ENCODE data around the gene NR3C1. TPM values are rescaled to one million over a fixed set of nuclear protein-coding genes. Genes with fewer than 3 reads are reported as not detected.

Gene NR3C1
- total and polyA plus RNA-seq, 2 of the 13 experiments (the other 11 are each of a cell fraction or from before 2014, with no cell fraction given): 10.0 to 24.3 TPM

DNA sequence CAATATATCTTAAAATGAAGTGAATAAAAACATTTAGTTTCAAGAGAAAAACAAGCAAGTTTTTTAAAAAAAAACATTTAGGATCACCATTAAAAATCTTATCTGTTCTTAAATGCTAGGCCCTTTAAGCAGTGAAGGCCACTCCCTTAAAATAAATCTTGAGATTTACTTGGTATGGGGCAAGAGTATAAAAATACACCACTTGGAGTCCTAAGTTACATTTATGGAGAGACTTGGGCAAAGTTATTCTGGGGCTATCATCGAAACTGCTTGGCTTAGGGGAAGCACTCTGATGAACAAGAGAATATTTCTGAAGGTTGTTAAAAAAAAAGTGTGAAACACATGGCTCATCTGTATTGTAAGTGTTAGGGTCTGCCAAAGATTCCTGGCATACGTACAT, 97.4 kb downstream of the NR3C1 start:
- no peak overlapping the region for H3K9ac ChIP-seq (ENCODE audit: insufficient read depth, low read depth, low read length)
- ChIA-PET POLR2A (no interaction called here), CTCF (ENCODE audit: low intra/inter-chr PET ratio, low total read pairs) (no interaction called here)
- no peak overlapping the region for H3K4me2 ChIP-seq (ENCODE audit: low read depth, low read length)
- in situ Hi-C loops (cut with HindIII; ENCODE audit: extremely low pct_ligation_motif_present, low pct_unique_long_range_greater_than_20kb): no loop called here
- no peaks in the 10 kb centered on the region for H3K9me3 ChIP-seq (ENCODE audit: low read length)
- H2AFZ ChIP-seq (ENCODE audit: low read length): no peak overlapping the region
- no TSS peak for BruUV-seq (replicated peaks)
- no peak overlapping the region for H3K27ac ChIP-seq (ENCODE audit: extremely low read length, insufficient read depth, low read length)
- 100% methylated on average over 2 of the region's 2 CpGs for WGBS (ENCODE audit: low lambda C conversion rate)
- no peaks in the 10 kb centered on the region for H3K79me2 ChIP-seq (ENCODE audit: insufficient read depth, low read length)
- TF ChIP-seq MIER3 (CRISPR knock-in tag; IDR thresholded peaks at IDR 0.05; ENCODE audit: borderline replicate concordance): no peak
- TF ChIP-seq ZSCAN9 (CRISPR knock-in tag; IDR thresholded peaks at IDR 0.05; ENCODE audit: borderline replicate concordance): no peak
- no peak for TF ChIP-seq SPEN (CRISPR knock-in tag; IDR thresholded peaks at IDR 0.05; ENCODE audit: low read depth)
- no peak for TF ChIP-seq ZNF263 (CRISPR knock-in tag; IDR thresholded peaks at IDR 0.05)
- TF ChIP-seq GTF3A (CRISPR knock-in tag; conservative IDR thresholded peaks at IDR 0.05): no peak
- no peak for TF ChIP-seq ZNF670 (CRISPR knock-in tag; IDR thresholded peaks at IDR 0.05; ENCODE audit: borderline replicate concordance)
- TF ChIP-seq, protein P1, sequence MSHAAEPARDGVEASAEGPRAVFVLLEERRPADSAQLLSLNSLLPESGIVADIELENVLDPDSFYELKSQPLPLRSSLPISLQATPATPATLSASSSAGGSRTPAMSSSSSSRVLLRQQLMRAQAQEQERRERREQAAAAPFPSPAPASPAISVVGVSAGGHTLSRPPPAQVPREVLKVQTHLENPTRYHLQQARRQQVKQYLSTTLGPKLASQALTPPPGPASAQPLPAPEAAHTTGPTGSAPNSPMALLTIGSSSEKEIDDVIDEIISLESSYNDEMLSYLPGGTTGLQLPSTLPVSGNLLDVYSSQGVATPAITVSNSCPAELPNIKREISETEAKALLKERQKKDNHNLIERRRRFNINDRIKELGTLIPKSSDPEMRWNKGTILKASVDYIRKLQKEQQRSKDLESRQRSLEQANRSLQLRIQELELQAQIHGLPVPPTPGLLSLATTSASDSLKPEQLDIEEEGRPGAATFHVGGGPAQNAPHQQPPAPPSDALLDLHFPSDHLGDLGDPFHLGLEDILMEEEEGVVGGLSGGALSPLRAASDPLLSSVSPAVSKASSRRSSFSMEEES (CRISPR knock-in tag; IDR thresholded peaks at IDR 0.05): no peak
- no peak for TF ChIP-seq ZNF34 (CRISPR knock-in tag; IDR thresholded peaks at IDR 0.05; ENCODE audit: borderline replicate concordance)
- TF ChIP-seq AGO1 (IDR thresholded peaks at IDR 0.05; ENCODE audit: low read depth, low read length, poor library complexity, severe bottlenecking): no peak
- TF ChIP-seq ZNF10 (CRISPR knock-in tag; IDR thresholded peaks at IDR 0.05; ENCODE audit: borderline replicate concordance, low read depth): no peak
- TF ChIP-seq KLF9 (CRISPR knock-in tag; IDR thresholded peaks at IDR 0.05; ENCODE audit: low read depth): no peak
- no peak for TF ChIP-seq HDAC6 (IDR thresholded peaks at IDR 0.05; ENCODE audit: low read depth, low read length)
- no peak for TF ChIP-seq ZFP36 (IDR thresholded peaks at IDR 0.05; ENCODE audit: borderline replicate concordance, low read depth, low read length, partially characterized antibody)
- TF ChIP-seq, protein P2, sequence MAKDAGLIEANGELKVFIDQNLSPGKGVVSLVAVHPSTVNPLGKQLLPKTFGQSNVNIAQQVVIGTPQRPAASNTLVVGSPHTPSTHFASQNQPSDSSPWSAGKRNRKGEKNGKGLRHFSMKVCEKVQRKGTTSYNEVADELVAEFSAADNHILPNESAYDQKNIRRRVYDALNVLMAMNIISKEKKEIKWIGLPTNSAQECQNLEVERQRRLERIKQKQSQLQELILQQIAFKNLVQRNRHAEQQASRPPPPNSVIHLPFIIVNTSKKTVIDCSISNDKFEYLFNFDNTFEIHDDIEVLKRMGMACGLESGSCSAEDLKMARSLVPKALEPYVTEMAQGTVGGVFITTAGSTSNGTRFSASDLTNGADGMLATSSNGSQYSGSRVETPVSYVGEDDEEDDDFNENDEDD (CRISPR knock-in tag; IDR thresholded peaks at IDR 0.05; ENCODE audit: borderline replicate concordance): no peak
- DNase-seq (ENCODE audit: low spot score): no peak
- intact Hi-C loops (cut with micrococcal nuclease; ENCODE audit: unreplicated experiment): loop anchor here (5.0 kb wide), 1 partner anchor 96 kb away; the partner anchor contains the start of gene NR3C1
- H4K20me1 ChIP-seq (ENCODE audit: insufficient read depth, low read length): no peaks in the 10 kb centered on the region
- peaks cover 1 to 32% of the 10 kb centered on the region in 2 experiments; a peak in 3 of 5 replicates for H3K36me3 ChIP-seq (replicated peaks in 1 of 2; ENCODE audit: control insufficient read depth in 1 of 2, insufficient read depth in 2 of 2, low read length in 2 of 2)
- no peak for ATAC-seq
- FAIRE-seq: no peak
- H3K4me3 ChIP-seq (replicated peaks in 1 of 3; ENCODE audit: insufficient read depth in 1 of 3, low read depth in 2 of 3, low read length in 3 of 3): no peak overlapping the region
- no peaks in the 10 kb centered on the region for H3K4me1 ChIP-seq (ENCODE audit: insufficient read depth, low read length)
- H3K27me3 ChIP-seq (ENCODE audit: control insufficient read depth in 1 of 2, insufficient read depth in 2 of 2, low read length in 2 of 2): no peaks in the 10 kb centered on the region

Data from HepG2 (cell line).